Measurements from ENCODE around the gene DPEP3.
"Not testable (repeated sequence)": the region's sequence is repeated elsewhere in the genome, so short reads cannot be mapped to it uniquely, and the experiment has no call there.

DNA sequence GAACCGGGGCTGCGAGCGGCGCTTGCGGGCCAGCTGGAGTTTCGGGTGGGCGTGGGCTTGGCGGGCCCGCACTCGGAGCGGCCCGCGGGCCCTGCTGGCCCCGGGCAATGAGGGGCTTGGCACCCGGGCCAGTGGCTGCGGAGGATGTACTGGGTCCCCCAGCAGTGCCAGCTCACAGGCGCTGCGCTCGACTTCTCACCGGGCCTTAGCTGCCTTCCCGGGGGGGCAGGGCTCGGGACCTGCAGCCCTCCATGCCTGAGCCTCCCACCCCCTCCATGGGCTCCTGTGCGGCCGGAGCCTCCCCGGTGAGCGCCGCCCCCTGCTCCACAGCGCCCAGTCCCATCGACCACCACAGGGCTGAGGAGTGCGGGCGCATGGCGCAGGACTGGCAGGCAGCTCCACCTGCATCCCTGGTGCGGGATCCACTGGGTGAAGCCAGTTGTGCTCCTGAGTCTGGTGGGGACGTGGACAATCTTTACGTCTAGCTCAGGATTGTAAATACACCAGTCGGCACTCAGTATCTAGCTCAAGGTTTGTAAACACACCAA, 18.0 kb upstream of the DPEP3 start:
- not testable (repeated sequence) for TF ChIP-seq POLR2A, CTCF (IDR thresholded peaks at IDR 0.05)
